ENCODE results near the gene RANBP9. TPM values are rescaled to one million over a fixed set of nuclear protein-coding genes. Genes with fewer than 3 reads are reported as not detected.

RANBP9 gene
- total RNA-seq, 1 donor from 2014 or later = 55.4 TPM

DNA sequence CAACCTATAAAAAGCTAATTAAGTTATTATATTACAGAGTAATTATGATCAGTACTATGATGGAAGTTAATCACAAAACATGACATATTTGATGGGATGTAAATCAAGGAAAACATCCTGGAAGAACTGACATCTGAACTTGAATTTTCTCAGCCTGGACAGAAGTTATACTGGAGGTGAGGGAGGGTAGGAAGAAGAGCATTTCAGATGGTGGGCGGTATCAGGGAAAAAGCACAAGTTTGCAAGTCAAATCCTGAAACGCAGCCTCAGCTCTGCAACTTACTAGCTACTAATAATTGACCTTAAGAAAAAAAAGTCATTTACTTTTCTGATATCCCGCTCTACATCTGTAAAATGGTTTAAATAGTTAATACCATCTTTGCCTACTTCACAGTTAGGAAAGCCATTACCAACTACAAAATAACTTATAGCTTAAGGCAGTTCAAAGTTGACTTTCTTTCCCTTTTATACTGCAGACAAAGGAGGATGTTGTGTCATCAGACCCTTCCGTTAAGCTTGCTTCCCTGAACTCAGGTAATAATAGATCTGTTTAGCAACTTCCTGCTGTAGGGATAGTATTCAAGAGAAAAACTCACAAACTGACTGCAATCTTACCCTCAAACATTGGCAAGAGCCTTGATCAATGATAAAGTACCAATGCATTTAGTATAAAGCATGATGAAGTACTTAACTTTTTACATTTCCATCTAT, 75.5 kb downstream of the RANBP9 start:
- no peak for DNase-seq (ENCODE audit: extremely low spot score, unreplicated experiment)
- no peaks in the 10 kb centered on the region for H3K9me3 Mint-ChIP-seq (ENCODE audit: unreplicated experiment)
- no peak overlapping the region for H3K4me3 Mint-ChIP-seq (ENCODE audit: unreplicated experiment)
- no peaks in the 10 kb centered on the region for H3K27me3 Mint-ChIP-seq (ENCODE audit: unreplicated experiment)
- peaks cover 52% of the 10 kb centered on the region for H3K36me3 Mint-ChIP-seq (ENCODE audit: unreplicated experiment)
- H3K27ac Mint-ChIP-seq (ENCODE audit: unreplicated experiment) = no peak overlapping the region
- TF ChIP-seq, protein P1, sequence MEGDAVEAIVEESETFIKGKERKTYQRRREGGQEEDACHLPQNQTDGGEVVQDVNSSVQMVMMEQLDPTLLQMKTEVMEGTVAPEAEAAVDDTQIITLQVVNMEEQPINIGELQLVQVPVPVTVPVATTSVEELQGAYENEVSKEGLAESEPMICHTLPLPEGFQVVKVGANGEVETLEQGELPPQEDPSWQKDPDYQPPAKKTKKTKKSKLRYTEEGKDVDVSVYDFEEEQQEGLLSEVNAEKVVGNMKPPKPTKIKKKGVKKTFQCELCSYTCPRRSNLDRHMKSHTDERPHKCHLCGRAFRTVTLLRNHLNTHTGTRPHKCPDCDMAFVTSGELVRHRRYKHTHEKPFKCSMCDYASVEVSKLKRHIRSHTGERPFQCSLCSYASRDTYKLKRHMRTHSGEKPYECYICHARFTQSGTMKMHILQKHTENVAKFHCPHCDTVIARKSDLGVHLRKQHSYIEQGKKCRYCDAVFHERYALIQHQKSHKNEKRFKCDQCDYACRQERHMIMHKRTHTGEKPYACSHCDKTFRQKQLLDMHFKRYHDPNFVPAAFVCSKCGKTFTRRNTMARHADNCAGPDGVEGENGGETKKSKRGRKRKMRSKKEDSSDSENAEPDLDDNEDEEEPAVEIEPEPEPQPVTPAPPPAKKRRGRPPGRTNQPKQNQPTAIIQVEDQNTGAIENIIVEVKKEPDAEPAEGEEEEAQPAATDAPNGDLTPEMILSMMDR (IDR thresholded peaks at IDR 0.05) = no peak
- H3K4me1 Mint-ChIP-seq (ENCODE audit: unreplicated experiment) = peaks cover 10% of the 10 kb centered on the region

DNA sequence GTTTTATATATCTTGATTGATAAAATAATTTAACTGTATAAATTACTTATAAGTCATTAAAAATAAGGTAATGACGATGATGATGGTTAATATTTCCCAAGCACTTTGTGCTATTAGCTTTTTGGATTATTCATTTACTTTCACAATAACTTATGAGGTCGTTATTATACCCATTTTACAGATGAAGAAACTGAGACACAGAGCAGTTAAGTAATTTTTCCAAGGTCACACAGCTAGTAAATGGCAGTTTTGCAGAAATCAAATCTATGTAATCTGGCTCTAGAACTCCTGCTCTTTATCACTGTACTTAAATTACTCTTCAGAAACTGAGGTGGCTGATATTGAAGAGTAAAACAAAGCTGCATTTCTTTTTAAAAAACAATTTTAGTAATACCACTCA, 78.3 kb downstream of the RANBP9 start:
- Mint-ChIP-seq H3K27me3 (ENCODE audit: unreplicated experiment) (no peaks in the 10 kb centered on the region), H3K9me3 (ENCODE audit: unreplicated experiment) (no peaks in the 10 kb centered on the region), H3K27ac (ENCODE audit: unreplicated experiment) (no peak overlapping the region), H3K36me3 (ENCODE audit: unreplicated experiment) (peaks cover 46% of the 10 kb centered on the region), H3K4me1 (ENCODE audit: unreplicated experiment) (peaks cover 7% of the 10 kb centered on the region), H3K4me3 (ENCODE audit: unreplicated experiment) (no peak overlapping the region)
- DNase-seq (ENCODE audit: extremely low spot score, unreplicated experiment) = no peak
- TF ChIP-seq, protein P1 (IDR thresholded peaks at IDR 0.05) = no peak

DNA sequence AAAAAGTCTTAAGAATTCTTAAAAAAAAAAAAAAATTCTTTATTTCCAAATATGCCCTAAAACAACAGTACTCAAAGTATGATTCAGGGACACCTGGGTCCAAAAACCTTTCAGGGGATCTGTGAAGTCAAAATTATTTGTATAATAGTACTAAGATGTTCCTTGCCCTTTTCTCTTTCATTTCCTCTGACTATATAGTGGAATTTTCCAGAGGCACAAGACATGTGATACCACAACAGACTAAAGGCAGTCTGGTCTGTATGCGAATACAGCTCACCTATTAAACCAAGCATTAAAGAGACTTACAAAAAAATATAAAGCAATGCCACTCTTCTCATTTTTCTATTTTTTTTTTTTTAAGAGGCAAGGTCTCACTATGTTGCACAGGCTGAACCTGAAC, 81.1 kb downstream of the RANBP9 start:
- Mint-ChIP-seq H3K27ac (ENCODE audit: unreplicated experiment) (no peak overlapping the region), H3K4me1 (ENCODE audit: unreplicated experiment) (peaks cover 7% of the 10 kb centered on the region), H3K36me3 (ENCODE audit: unreplicated experiment) (peaks cover 46% of the 10 kb centered on the region), H3K27me3 (ENCODE audit: unreplicated experiment) (no peaks in the 10 kb centered on the region), H3K4me3 (ENCODE audit: unreplicated experiment) (no peak overlapping the region), H3K9me3 (ENCODE audit: unreplicated experiment) (no peaks in the 10 kb centered on the region)
- DNase-seq (ENCODE audit: extremely low spot score, unreplicated experiment) = no peak
- TF ChIP-seq, protein P1 (IDR thresholded peaks at IDR 0.05) = no peak

DNA sequence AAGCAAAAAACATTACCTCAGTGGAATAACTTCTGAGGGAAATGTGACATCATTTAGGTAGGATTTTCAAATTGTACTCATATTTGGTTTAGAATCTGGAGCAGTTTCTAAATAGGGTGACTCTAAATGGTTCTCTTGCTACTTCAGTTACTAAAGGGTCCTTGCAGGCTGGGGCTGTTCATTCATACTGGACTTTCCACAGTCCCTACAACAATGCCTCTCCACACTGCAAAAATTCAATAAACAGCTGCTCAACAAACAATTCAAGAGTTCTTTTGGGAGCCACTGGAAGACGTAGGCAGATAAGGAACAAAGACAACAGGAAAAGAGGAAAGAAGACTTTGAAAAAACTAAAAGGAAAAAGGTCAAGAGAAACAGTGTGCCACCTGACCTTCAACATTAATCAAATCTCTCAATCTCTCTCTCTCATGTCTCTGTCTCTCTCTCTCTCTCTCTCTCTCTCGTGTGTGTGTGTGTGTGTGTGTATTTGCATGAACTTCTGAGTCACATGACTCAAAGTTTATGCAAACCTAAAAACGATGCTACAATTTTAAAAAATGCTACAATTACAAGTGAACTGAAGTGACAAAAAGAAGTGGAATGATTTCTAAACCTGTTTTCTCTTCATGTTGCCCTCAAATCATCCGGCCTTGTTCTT, 82.0 kb downstream of the RANBP9 start:
- H3K9me3 Mint-ChIP-seq (ENCODE audit: unreplicated experiment) = no peaks in the 10 kb centered on the region
- no peak overlapping the region for H3K4me3 Mint-ChIP-seq (ENCODE audit: unreplicated experiment)
- no peaks in the 10 kb centered on the region for H3K27me3 Mint-ChIP-seq (ENCODE audit: unreplicated experiment)
- TF ChIP-seq, protein P1 (IDR thresholded peaks at IDR 0.05) = no peak
- peaks cover 45% of the 10 kb centered on the region for H3K36me3 Mint-ChIP-seq (ENCODE audit: unreplicated experiment)
- DNase-seq (ENCODE audit: extremely low spot score, unreplicated experiment) = no peak
- H3K27ac Mint-ChIP-seq (ENCODE audit: unreplicated experiment) = no peak overlapping the region
- H3K4me1 Mint-ChIP-seq (ENCODE audit: unreplicated experiment) = peaks cover 7% of the 10 kb centered on the region

DNA sequence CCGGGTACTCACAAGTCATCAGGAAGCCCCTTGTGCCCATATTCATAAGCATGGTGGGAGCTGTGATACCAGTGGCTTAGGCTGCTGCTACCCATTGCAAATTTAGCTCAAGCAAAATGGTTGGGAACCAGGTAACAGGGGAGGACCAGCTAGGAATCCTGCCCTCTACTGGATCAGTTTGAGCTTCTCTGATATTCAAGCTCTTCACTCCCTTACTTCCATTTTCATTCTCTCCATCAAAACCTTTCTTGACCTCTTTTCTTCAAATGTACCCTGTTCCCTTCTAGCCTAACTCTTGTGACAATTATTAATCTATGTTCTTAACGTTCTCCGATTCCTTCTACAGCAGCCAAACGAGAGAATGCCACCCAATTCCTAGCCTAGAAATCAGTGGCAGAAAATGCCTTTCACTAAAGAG, 86.8 kb downstream of the RANBP9 start:
- no peak overlapping the region for H3K4me3 Mint-ChIP-seq (ENCODE audit: unreplicated experiment)
- H3K36me3 Mint-ChIP-seq (ENCODE audit: unreplicated experiment) = peaks cover 47% of the 10 kb centered on the region
- H3K9me3 Mint-ChIP-seq (ENCODE audit: unreplicated experiment) = no peaks in the 10 kb centered on the region
- H3K27ac Mint-ChIP-seq (ENCODE audit: unreplicated experiment) = no peak overlapping the region
- TF ChIP-seq, protein P1 (IDR thresholded peaks at IDR 0.05) = peak; percentile 54
- DNase-seq (ENCODE audit: extremely low spot score, unreplicated experiment) = no peak
- no peaks in the 10 kb centered on the region for H3K27me3 Mint-ChIP-seq (ENCODE audit: unreplicated experiment)
- no peaks in the 10 kb centered on the region for H3K4me1 Mint-ChIP-seq (ENCODE audit: unreplicated experiment)

Measured in osteocyte (in vitro differentiated cells).